ENCODE results near the gene OS9. TPM values are rescaled to one million over a fixed set of nuclear protein-coding genes. Genes with fewer than 3 reads are reported as not detected.

OS9 gene
- total and polyA plus RNA-seq, 2 donors (not counting 3 experiments of a cell fraction or from before 2014, with no cell fraction given) = 212 to 561 TPM

GRCh38 chr12:57751788-57752667 is 58.1 kb downstream of the OS9 start, which contains the start of gene CDK4:
Gene CDK4, minus strand, starts transcription at chr12:57752310. Its CDS starts 593 bp downstream, at chr12:57751717.
- Histone ChIP-seq H3K4me3 (replicated peaks in 1 of 3; ENCODE audit: insufficient read depth in 1 of 3, low read depth in 1 of 3, low read length in 3 of 3) (peak within 1 kb of the TSS; percentile 19 to 78 (median 61)), H3K27ac (ENCODE audit: insufficient read depth, low read depth, low read length) (peak within 1 kb of the TSS; percentile 68), H3K9me1 (replicated peaks; ENCODE audit: control insufficient read depth, extremely low read depth, insufficient read depth, low read length) (no peaks in the 10 kb centered on the region), H3K4me1 (ENCODE audit: control insufficient read depth, extremely low read depth, insufficient read depth, low read length) (peaks cover 17% of the 10 kb centered on the region), H4K20me1 (replicated peaks; ENCODE audit: control insufficient read depth, extremely low read depth, insufficient read depth, low read length) (no peaks in the 10 kb centered on the region), H3K36me3 (ENCODE audit: control insufficient read depth in 2 of 2, extremely low read depth in 1 of 2, insufficient read depth in 2 of 2, low read length in 2 of 2) (peaks cover 4 to 22% of the 10 kb centered on the region in 2 experiments), H3K9me3 (replicated peaks; ENCODE audit: control insufficient read depth, insufficient read depth, low read length) (no peaks in the 10 kb centered on the region), H3K9ac (replicated peaks; ENCODE audit: extremely low read depth, insufficient read depth, low read length) (peak within 1 kb of the TSS; percentile 88), H3K79me2 (ENCODE audit: control insufficient read depth, insufficient read depth, low read length) (peaks cover 19% of the 10 kb centered on the region), H2AFZ (ENCODE audit: low read depth, low read length) (peak within 1 kb of the TSS; percentile 29), H3K4me2 (ENCODE audit: insufficient read depth, low read length) (peak within 1 kb of the TSS; percentile 86), H3K27me3 (ENCODE audit: control insufficient read depth in 2 of 2, insufficient read depth in 2 of 2, low read length in 2 of 2) (peaks cover 22 to 28% of the 10 kb centered on the region in 2 experiments)
- peak; percentile 97 for FAIRE-seq
- BruUV-seq (replicated peaks) = TSS peak; percentile 67
- intact Hi-C loops (cut with micrococcal nuclease) (loop anchor here (1.0 kb wide), 2 partner anchors 20 to 26 kb away; partner anchors contain the start of genes EEF1AKMT3 and METTL1), dilution Hi-C loops (cut with MboI; ENCODE audit: extremely low pct_ligation_motif_present, low sequenced_read_pairs) (no loop called here)
- ChIA-PET POLR2A (no interaction called here), CTCF (interaction anchor here (0.8 to 1.2 kb wide), 2 partner anchors 12 to 26 kb away, joined by 3 to 5 read pairs; no protein-coding TSS in a partner anchor)
- TF ChIP-seq GATA2 (IDR thresholded peaks at IDR 0.05; ENCODE audit: insufficient read depth, insufficient read length, low read depth, low read length) = peak; percentile 35
- TF ChIP-seq MAX (IDR thresholded peaks at IDR 0.05; ENCODE audit: insufficient read depth, insufficient read length) = peak; percentile 100
- TF ChIP-seq JUN (IDR thresholded peaks at IDR 0.05; ENCODE audit: borderline replicate concordance, insufficient read depth, insufficient read length, low read depth) = no peak
- TF ChIP-seq POLR2AphosphoS5 (IDR thresholded peaks at IDR 0.05; ENCODE audit: insufficient read depth, low read depth, low read length) = peak; percentile 76
- peak; percentile 33 for TF ChIP-seq MYC (IDR thresholded peaks at IDR 0.05; ENCODE audit: low read depth, low read length)
- no peak for TF ChIP-seq CTCF (IDR thresholded peaks at IDR 0.05; ENCODE audit: extremely low read depth in 1 of 2, insufficient read depth in 1 of 2, low read depth in 1 of 2, low read length in 2 of 2)
- TF ChIP-seq FOS (IDR thresholded peaks at IDR 0.05; ENCODE audit: borderline replicate concordance, insufficient read depth, low read length) = peak; percentile 46
- peak; percentile 84 for TF ChIP-seq POLR2A (IDR thresholded peaks at IDR 0.05; ENCODE audit: low read depth, low read length)
- no peak for TF ChIP-seq EZH2 (IDR thresholded peaks at IDR 0.05; ENCODE audit: borderline replicate concordance, low read depth, low read length, severe bottlenecking)
- peak; percentile 100 for DNase-seq (ENCODE audit: low read depth, low spot score)
